HepG2 (cell line): Measurements from ENCODE around the gene POU2F2. TPM values are rescaled to one million over a fixed set of nuclear protein-coding genes. Genes with fewer than 3 reads are reported as not detected.

Experiments used
- CHD2 ChIP-seq: IDR thresholded peaks from 2 replicates; pipeline ENCODE4 v1.6.1; 2011; ENCODE audit warnings: low read depth, low read length, improper control_type of control experiment
- ESRRA ChIP-seq: sonication (generic); formaldehyde crosslinking; IDR thresholded peaks from 2 replicates; pipeline ENCODE4 v1.5.1; 2020; ENCODE audit warnings: mild to moderate bottlenecking, low read depth, missing genetic modification reagents
- ETV5 ChIP-seq: IDR thresholded peaks from 2 replicates; pipeline ENCODE4 v1.6.1; 2018; ENCODE audit warnings: missing biosample characterization, missing genetic modification reagents, inconsistent platforms, borderline replicate concordance
- HNF4A ChIP-seq: sonication (generic); formaldehyde crosslinking; IDR thresholded peaks from 2 replicates; pipeline ENCODE4 v1.4.0; 2020; ENCODE audit warnings: missing genetic modification reagents
- HNRNPK ChIP-seq: fragments of 200-400 bp; formaldehyde crosslinking; IDR thresholded peaks from 2 replicates; pipeline ENCODE4 v1.6.1; 2018; ENCODE audit warnings: low read length, low read depth, moderate library complexity, mild to moderate bottlenecking; ENCODE audit not compliant: poor library complexity, severe bottlenecking
- KLF13 ChIP-seq: sonication (generic); formaldehyde crosslinking; IDR thresholded peaks from 2 replicates; pipeline ENCODE4 v1.4.0; 2020; ENCODE audit warnings: mild to moderate bottlenecking, missing genetic modification reagents
- KLF9 ChIP-seq: IDR thresholded peaks from 2 replicates; pipeline ENCODE4 v1.6.1; 2016; ENCODE audit warnings: low read depth
- MXD4 ChIP-seq: IDR thresholded peaks from 2 replicates; pipeline ENCODE4 v1.6.1; 2016; ENCODE audit warnings: mild to moderate bottlenecking, missing biosample characterization, missing genetic modification reagents
- SPEN ChIP-seq: sonication (generic); formaldehyde crosslinking; IDR thresholded peaks from 2 replicates; pipeline ENCODE4 v1.5.1; 2020; ENCODE audit warnings: low read depth, mild to moderate bottlenecking, missing genetic modification reagents
- SRF ChIP-seq: IDR thresholded peaks from 2 replicates; pipeline ENCODE4 v1.6.1; 2011; ENCODE audit warnings: mild to moderate bottlenecking, low read depth, low read length, moderate library complexity
- ZFP82 ChIP-seq: sonication (generic); formaldehyde crosslinking; IDR thresholded peaks from 2 replicates; pipeline ENCODE4 v1.5.1; 2020; ENCODE audit warnings: mild to moderate bottlenecking, missing genetic modification reagents, borderline replicate concordance
- ZNF136 ChIP-seq: sonication (generic); formaldehyde crosslinking; IDR thresholded peaks from 2 replicates; pipeline ENCODE4 v1.8.1; 2022; ENCODE audit warnings: low read depth, mild to moderate bottlenecking, moderate library complexity, missing genetic modification reagents
- ZNF160 ChIP-seq: sonication (generic); formaldehyde crosslinking; IDR thresholded peaks from 2 replicates; pipeline ENCODE4 v1.8.0; 2022; ENCODE audit warnings: mild to moderate bottlenecking, inconsistent platforms, missing genetic modification reagents
- ZNF335 ChIP-seq: sonication (generic); formaldehyde crosslinking; IDR thresholded peaks from 2 replicates; pipeline ENCODE4 v1.4.0; 2020; ENCODE audit warnings: missing genetic modification reagents
- ZNF382 ChIP-seq: sonication (generic); formaldehyde crosslinking; IDR thresholded peaks from 2 replicates; pipeline ENCODE4 v1.5.0; 2020; ENCODE audit warnings: missing genetic modification reagents, mild to moderate bottlenecking, borderline replicate concordance
- ZNF432 ChIP-seq: sonication (generic); formaldehyde crosslinking; IDR thresholded peaks from 2 replicates; pipeline ENCODE4 v1.5.0; 2020; ENCODE audit warnings: missing genetic modification reagents, mild to moderate bottlenecking, borderline replicate concordance
- ZNF547 ChIP-seq: sonication (generic); formaldehyde crosslinking; IDR thresholded peaks from 2 replicates; pipeline ENCODE4 v1.5.1; 2020; ENCODE audit warnings: mild to moderate bottlenecking, missing genetic modification reagents
- ZNF816 ChIP-seq: sonication (generic); formaldehyde crosslinking; IDR thresholded peaks from 2 replicates; pipeline ENCODE4 v1.8.0; 2022; ENCODE audit warnings: missing genetic modification reagents, mild to moderate bottlenecking, borderline replicate concordance
- ZSCAN22 ChIP-seq: sonication (generic); formaldehyde crosslinking; IDR thresholded peaks from 2 replicates; pipeline ENCODE4 v1.4.0; 2020; ENCODE audit warnings: mild to moderate bottlenecking, missing genetic modification reagents
- polyA plus RNA-seq, 8 experiments: library from polyadenylated mRNA; depleted of rRNA in 3 of 8; stranded (reverse) in 7 of 8; unstranded in 1 of 8; fragments of >200 nt; fragmentation: Illumina TruSeq in 4 of 8; extraction: Trizol in 4 of 8; gene quantifications; 2 replicates each; pipeline versions ENCODE4 v1.2.1 to v1.2.3, GENCODE V29; 2011 to 2016; ENCODE audit warnings: low read depth in 4 of 8, missing spikeins in 1 of 8, mixed read lengths in 1 of 8; ENCODE audit not compliant: insufficient read depth in 1 of 8
- total RNA-seq, 5 experiments: library from RNA; depleted of rRNA; stranded (reverse); fragments of >200 nt; fragmentation: Illumina TruSeq; extraction: Trizol; gene quantifications; 2 replicates each; pipeline ENCODE4 v1.2.3, GENCODE V29; 2016; ENCODE audit warnings: low read depth in 1 of 5
- TF ChIP-seq, protein P1 (sequence below): sonication (generic); formaldehyde crosslinking; conservative IDR thresholded peaks from 2 replicates; pipeline ENCODE4 v1.8.0; 2022; ENCODE audit warnings: missing genetic modification reagents
- TF ChIP-seq, protein P2 (sequence below): sonication (generic); formaldehyde crosslinking; IDR thresholded peaks from 2 replicates; pipeline ENCODE4 v1.4.0; 2020; ENCODE audit warnings: missing genetic modification reagents, low read depth, mild to moderate bottlenecking, borderline replicate concordance
- TF ChIP-seq, protein P3 (sequence below): sonication (generic); formaldehyde crosslinking; IDR thresholded peaks from 2 replicates; pipeline ENCODE4 v1.4.0; 2020; ENCODE audit warnings: mild to moderate bottlenecking, missing genetic modification reagents
- TF ChIP-seq, protein P4 (sequence below): sonication (generic); formaldehyde crosslinking; conservative IDR thresholded peaks from 2 replicates; pipeline ENCODE4 v1.8.1; 2023; ENCODE audit warnings: missing genetic modification reagents

Gene POU2F2
- total and polyA plus RNA-seq, 2 of the 13 experiments (the other 11 are each of a cell fraction or from before 2014, with no cell fraction given): 0.09 to 0.17 TPM

DNA sequence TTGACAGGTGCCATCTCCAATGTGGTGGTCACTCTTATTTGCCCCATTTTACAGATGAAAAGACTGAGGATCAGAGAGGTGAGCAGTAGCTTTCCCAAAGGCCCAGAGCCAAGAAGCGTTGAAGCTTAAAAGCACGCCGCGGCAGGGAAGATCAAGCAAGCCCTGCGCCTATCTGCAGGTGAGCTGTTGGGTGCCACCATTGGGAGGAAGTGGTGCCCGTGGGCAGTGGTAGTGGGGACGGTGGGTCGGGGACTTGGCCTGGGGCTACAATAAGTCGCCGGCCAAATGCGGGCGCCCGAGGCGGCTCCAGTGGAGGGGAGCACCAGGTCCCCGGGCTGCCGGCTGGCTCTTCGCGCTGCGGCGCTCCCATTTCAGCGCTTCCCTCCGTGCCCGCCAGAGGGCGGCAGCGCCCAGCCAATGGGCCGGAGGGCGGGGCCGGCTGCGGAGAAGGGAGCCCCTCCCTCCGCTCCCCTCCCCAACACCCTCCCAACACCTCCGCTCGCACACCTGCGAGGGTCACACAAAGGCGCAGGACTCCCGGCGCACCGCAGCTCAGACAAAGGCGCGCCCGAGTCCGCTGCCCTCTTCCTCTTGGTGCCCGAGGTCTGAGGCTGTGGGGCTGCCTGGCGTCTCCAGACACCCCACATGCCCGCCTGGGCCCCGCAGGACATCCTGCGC, 744 bp upstream of the POU2F2 start (continued):
- TF ChIP-seq, protein P1, sequence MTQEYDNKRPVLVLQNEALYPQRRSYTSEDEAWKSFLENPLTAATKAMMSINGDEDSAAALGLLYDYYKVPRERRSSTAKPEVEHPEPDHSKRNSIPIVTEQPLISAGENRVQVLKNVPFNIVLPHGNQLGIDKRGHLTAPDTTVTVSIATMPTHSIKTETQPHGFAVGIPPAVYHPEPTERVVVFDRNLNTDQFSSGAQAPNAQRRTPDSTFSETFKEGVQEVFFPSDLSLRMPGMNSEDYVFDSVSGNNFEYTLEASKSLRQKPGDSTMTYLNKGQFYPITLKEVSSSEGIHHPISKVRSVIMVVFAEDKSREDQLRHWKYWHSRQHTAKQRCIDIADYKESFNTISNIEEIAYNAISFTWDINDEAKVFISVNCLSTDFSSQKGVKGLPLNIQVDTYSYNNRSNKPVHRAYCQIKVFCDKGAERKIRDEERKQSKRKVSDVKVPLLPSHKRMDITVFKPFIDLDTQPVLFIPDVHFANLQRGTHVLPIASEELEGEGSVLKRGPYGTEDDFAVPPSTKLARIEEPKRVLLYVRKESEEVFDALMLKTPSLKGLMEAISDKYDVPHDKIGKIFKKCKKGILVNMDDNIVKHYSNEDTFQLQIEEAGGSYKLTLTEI: no peak
- TF ChIP-seq SPEN (CRISPR knock-in tag) (no peak), ZFP82 (CRISPR knock-in tag) (no peak), ETV5 (CRISPR knock-in tag) (no peak; the same call in 1 of the 2 replicates), MXD4 (CRISPR knock-in tag) (0 out of 2 replicates have a peak, but pooled peaks have one; percentile 61), HNF4A (no peak), KLF9 (CRISPR knock-in tag) (no peak), ZNF335 (no peak), ZNF547 (no peak), ZNF816 (CRISPR knock-in tag) (no peak), ZSCAN22 (CRISPR knock-in tag) (no peak), ZNF160 (CRISPR knock-in tag) (no peak), SRF (no peak), ESRRA (CRISPR knock-in tag) (no peak), KLF13 (CRISPR knock-in tag) (no peak), CHD2 (no peak), ZNF432 (CRISPR knock-in tag) (no peak), HNRNPK (peak; percentile 95), ZNF382 (CRISPR knock-in tag) (no peak), ZNF136 (CRISPR knock-in tag) (no peak)
- TF ChIP-seq, protein P2, sequence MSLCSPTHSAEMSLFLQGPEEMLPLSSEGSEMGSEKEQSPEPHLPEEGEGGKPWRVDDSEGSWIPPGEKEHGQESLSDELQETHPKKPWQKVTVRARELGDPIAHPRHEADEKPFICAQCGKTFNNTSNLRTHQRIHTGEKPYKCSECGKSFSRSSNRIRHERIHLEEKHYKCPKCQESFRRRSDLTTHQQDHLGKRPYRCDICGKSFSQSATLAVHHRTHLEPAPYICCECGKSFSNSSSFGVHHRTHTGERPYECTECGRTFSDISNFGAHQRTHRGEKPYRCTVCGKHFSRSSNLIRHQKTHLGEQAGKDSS: no peak
- TF ChIP-seq, protein P3, sequence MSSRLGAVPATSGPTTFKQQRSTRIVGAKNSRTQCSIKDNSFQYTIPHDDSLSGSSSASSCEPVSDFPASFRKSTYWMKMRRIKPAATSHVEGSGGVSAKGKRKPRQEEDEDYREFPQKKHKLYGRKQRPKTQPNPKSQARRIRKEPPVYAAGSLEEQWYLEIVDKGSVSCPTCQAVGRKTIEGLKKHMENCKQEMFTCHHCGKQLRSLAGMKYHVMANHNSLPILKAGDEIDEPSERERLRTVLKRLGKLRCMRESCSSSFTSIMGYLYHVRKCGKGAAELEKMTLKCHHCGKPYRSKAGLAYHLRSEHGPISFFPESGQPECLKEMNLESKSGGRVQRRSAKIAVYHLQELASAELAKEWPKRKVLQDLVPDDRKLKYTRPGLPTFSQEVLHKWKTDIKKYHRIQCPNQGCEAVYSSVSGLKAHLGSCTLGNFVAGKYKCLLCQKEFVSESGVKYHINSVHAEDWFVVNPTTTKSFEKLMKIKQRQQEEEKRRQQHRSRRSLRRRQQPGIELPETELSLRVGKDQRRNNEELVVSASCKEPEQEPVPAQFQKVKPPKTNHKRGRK: no peak
- TF ChIP-seq, protein P4, sequence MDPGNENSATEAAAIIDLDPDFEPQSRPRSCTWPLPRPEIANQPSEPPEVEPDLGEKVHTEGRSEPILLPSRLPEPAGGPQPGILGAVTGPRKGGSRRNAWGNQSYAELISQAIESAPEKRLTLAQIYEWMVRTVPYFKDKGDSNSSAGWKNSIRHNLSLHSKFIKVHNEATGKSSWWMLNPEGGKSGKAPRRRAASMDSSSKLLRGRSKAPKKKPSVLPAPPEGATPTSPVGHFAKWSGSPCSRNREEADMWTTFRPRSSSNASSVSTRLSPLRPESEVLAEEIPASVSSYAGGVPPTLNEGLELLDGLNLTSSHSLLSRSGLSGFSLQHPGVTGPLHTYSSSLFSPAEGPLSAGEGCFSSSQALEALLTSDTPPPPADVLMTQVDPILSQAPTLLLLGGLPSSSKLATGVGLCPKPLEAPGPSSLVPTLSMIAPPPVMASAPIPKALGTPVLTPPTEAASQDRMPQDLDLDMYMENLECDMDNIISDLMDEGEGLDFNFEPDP (CRISPR knock-in tag): no peak
